ENCODE measurements around the gene FAM111A. TPM values are rescaled to one million over a fixed set of nuclear protein-coding genes. Genes with fewer than 3 reads are reported as not detected.

Gene FAM111A
- polyA plus RNA-seq, 1 donor (not counting 4 experiments of a cell fraction or from before 2014, with no cell fraction given): 21.0 TPM

DNA sequence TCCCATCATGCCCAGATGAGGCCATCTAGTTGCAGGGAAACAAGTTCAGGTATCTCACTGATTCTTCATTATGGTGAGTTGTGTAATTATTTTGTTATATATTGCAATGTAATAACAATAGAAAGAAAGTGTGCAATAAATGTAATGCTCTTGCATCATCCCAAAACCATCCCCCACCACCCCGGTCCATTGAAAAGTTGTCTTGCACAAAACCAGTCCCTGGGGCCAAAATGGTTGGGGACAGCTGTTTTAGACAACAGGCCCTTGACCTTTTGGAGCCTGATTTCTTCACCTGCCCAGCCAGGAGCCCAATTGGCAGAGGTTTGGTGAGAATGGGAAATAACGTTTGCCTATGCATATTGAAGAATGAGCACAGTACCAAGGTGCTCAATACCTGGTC is 54.1 kb downstream of the FAM111A start:
- Histone ChIP-seq H3K36me3 (ENCODE audit: control insufficient read depth in 2 of 2, extremely low read depth in 1 of 2, insufficient read depth in 2 of 2, low read length in 2 of 2) (peaks cover 2 to 12% of the 10 kb centered on the region in 2 experiments), H4K20me1 (ENCODE audit: control insufficient read depth, extremely low read depth, insufficient read depth, low read length) (no peaks in the 10 kb centered on the region), H3K9me1 (ENCODE audit: control insufficient read depth, extremely low read depth, insufficient read depth, low read length) (no peaks in the 10 kb centered on the region), H3K9ac (ENCODE audit: control insufficient read depth, extremely low read depth, insufficient read depth, low read length) (no peak overlapping the region), H3K27me3 (ENCODE audit: control insufficient read depth, extremely low read depth, insufficient read depth, low read length) (no peaks in the 10 kb centered on the region), H3K9me3 (ENCODE audit: control insufficient read depth, low read depth, low read length) (no peaks in the 10 kb centered on the region), H3K79me2 (ENCODE audit: control insufficient read depth, insufficient read depth, low read length) (no peaks in the 10 kb centered on the region), H3K4me3 (ENCODE audit: control insufficient read depth in 2 of 3, extremely low read depth in 1 of 3, insufficient read depth in 2 of 3, low read depth in 1 of 3, low read length in 3 of 3) (no peak overlapping the region), H3K27ac (ENCODE audit: control insufficient read depth, insufficient read depth, low read length) (no peak overlapping the region), H3K4me1 (ENCODE audit: control insufficient read depth, extremely low read depth, insufficient read depth, low read length) (peaks cover 3% of the 10 kb centered on the region), H2AFZ (ENCODE audit: control insufficient read depth, low read length) (no peak overlapping the region), H3K4me2 (ENCODE audit: control insufficient read depth, extremely low read depth, insufficient read depth, low read depth, low read length) (no peak overlapping the region)
- DNase-seq (ENCODE audit: low read depth, low spot score) (no peak), FAIRE-seq (no peak)
- dilution Hi-C loops (cut with MboI; ENCODE audit: extremely low pct_ligation_motif_present, low sequenced_read_pairs): no loop called here
- TF ChIP-seq, protein P1, sequence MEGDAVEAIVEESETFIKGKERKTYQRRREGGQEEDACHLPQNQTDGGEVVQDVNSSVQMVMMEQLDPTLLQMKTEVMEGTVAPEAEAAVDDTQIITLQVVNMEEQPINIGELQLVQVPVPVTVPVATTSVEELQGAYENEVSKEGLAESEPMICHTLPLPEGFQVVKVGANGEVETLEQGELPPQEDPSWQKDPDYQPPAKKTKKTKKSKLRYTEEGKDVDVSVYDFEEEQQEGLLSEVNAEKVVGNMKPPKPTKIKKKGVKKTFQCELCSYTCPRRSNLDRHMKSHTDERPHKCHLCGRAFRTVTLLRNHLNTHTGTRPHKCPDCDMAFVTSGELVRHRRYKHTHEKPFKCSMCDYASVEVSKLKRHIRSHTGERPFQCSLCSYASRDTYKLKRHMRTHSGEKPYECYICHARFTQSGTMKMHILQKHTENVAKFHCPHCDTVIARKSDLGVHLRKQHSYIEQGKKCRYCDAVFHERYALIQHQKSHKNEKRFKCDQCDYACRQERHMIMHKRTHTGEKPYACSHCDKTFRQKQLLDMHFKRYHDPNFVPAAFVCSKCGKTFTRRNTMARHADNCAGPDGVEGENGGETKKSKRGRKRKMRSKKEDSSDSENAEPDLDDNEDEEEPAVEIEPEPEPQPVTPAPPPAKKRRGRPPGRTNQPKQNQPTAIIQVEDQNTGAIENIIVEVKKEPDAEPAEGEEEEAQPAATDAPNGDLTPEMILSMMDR (optimal IDR thresholded peaks at IDR 0.05 in 1 of 3, IDR thresholded peaks at IDR 0.05 in 1 of 3, conservative IDR thresholded peaks at IDR 0.05 in 1 of 3; ENCODE audit: extremely low read depth in 1 of 3, insufficient read depth in 2 of 3, low read length in 3 of 3): no peak
- no peak for TF ChIP-seq EZH2 (IDR thresholded peaks at IDR 0.05; ENCODE audit: low read length)

DNA sequence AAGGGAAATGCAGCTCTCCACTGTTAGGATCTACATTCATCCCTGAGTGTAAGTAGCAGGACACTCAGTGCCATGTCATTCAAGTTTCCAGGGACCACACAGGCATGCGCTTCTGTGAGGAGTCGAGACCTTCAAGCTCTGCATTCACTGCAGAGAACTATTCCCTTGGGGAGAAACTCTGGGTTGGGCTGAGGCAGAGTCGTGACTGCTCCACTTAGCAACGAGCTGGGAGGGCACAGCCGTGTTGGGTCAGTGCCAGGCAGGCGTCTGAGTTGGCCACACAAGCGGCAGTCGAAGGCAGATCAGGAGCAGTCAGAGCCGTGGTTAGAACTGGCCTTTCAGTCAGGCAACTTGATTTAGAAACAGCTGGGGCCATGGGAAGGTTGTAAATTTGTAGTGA is 55.3 kb downstream of the FAM111A start:
- H2AFZ ChIP-seq (ENCODE audit: control insufficient read depth, low read length): no peak overlapping the region
- no peak overlapping the region for H3K27ac ChIP-seq (ENCODE audit: control insufficient read depth, insufficient read depth, low read length)
- H4K20me1 ChIP-seq (ENCODE audit: control insufficient read depth, extremely low read depth, insufficient read depth, low read length): no peaks in the 10 kb centered on the region
- no peaks in the 10 kb centered on the region for H3K27me3 ChIP-seq (ENCODE audit: control insufficient read depth, extremely low read depth, insufficient read depth, low read length)
- no peak overlapping the region for H3K4me3 ChIP-seq (ENCODE audit: control insufficient read depth in 2 of 3, extremely low read depth in 1 of 3, insufficient read depth in 2 of 3, low read depth in 1 of 3, low read length in 3 of 3)
- H3K79me2 ChIP-seq (ENCODE audit: control insufficient read depth, insufficient read depth, low read length): no peaks in the 10 kb centered on the region
- no peak for FAIRE-seq
- H3K9me3 ChIP-seq (ENCODE audit: control insufficient read depth, low read depth, low read length): no peaks in the 10 kb centered on the region
- H3K4me1 ChIP-seq (ENCODE audit: control insufficient read depth, extremely low read depth, insufficient read depth, low read length): peaks cover 3% of the 10 kb centered on the region
- TF ChIP-seq EZH2 (IDR thresholded peaks at IDR 0.05; ENCODE audit: low read length): no peak
- TF ChIP-seq, protein P1 (optimal IDR thresholded peaks at IDR 0.05 in 1 of 3, IDR thresholded peaks at IDR 0.05 in 1 of 3, conservative IDR thresholded peaks at IDR 0.05 in 1 of 3; ENCODE audit: extremely low read depth in 1 of 3, insufficient read depth in 2 of 3, low read length in 3 of 3): no peak
- no peak overlapping the region for H3K9ac ChIP-seq (ENCODE audit: control insufficient read depth, extremely low read depth, insufficient read depth, low read length)
- no peaks in the 10 kb centered on the region for H3K9me1 ChIP-seq (ENCODE audit: control insufficient read depth, extremely low read depth, insufficient read depth, low read length)
- DNase-seq (ENCODE audit: low read depth, low spot score): no peak
- no peak overlapping the region for H3K4me2 ChIP-seq (ENCODE audit: control insufficient read depth, extremely low read depth, insufficient read depth, low read depth, low read length)
- dilution Hi-C loops (cut with MboI; ENCODE audit: extremely low pct_ligation_motif_present, low sequenced_read_pairs): no loop called here
- peaks cover 2 to 12% of the 10 kb centered on the region in 2 experiments for H3K36me3 ChIP-seq (ENCODE audit: control insufficient read depth in 2 of 2, extremely low read depth in 1 of 2, insufficient read depth in 2 of 2, low read length in 2 of 2)
